ENCODE measurements around the gene UBAP2L.

The UBAP2L gene

DNA sequence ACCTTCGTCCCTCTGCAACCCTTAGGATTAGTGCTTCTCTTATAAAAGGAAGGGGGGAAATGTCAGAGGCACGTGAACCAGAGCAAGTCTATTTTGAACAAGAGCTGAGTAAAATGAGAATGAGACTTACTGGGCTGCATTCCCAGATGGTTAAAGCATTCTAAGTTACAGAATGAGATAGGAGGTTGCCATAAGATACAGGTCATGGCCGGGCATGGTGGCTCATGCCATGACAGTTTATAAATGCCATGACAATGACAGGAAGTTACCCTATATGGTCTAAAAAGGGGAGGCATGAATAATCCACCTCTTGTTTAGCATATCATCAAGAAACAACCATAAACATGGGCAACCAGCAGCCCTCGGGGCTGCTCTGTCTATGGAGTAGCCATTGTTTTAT lies 97.6 kb downstream of the UBAP2L start:
- no peak for DNase-seq
